Naive thymus-derived CD4-positive, alpha-beta T cell (primary cell): ENCODE measurements around the gene XNDC1N. TPM values are rescaled to one million over a fixed set of nuclear protein-coding genes. Genes with fewer than 3 reads are reported as not detected.
"Not testable (repeated sequence)": the region's sequence is repeated elsewhere in the genome, so short reads cannot be mapped to it uniquely, and the experiment has no call there.

Experiments
- ATAC-seq: fragments of 150-1000 bp; cut with Tn5 transposase; 2 replicates; pipeline ENCODE4 v1.10.0; 2021; ENCODE audit warnings: mild to moderate bottlenecking, moderate library complexity
- CTCF ChIA-PET: fragments of 350-600 bp; sonication (Branson Sonifier 250); formaldehyde crosslinking; loops from one replicate; lab custom pipeline; 2021; ENCODE audit warnings: antibody characterized with exemption; lab: Charles Lee
- POLR2A ChIA-PET: fragments of 350-600 bp; sonication (Branson Sonifier 250); formaldehyde crosslinking; loops from one replicate; lab custom pipeline; 2021; ENCODE audit warnings: antibody characterized with exemption, inconsistent platforms; lab: Charles Lee
- DNase-seq, 9 donors: peaks; one replicate each; pipeline versions ENCODE4 v3.0.0 to v3.0.0-alpha.2; 2020 to 2022; ENCODE audit warnings: mixed read lengths in 1 of 9
- H3K27ac ChIP-seq: one replicate; pipeline ENCODE4 v1.7.0; 2013; ENCODE audit warnings: mild to moderate bottlenecking, low read depth, low read length, moderate library complexity
- H3K27me3 ChIP-seq, 2 donors: one replicate each; pipeline ENCODE4 v1.7.0; 2013; ENCODE audit warnings: low read length in 2 of 2, mild to moderate bottlenecking in 2 of 2, moderate library complexity in 2 of 2; ENCODE audit not compliant: control insufficient read depth in 2 of 2, insufficient read depth in 2 of 2
- H3K36me3 ChIP-seq, 3 experiments: 1 replicate in 2 of 3; 2 replicates in 1 of 3; pipeline ENCODE4 v1.7.0; 2013; ENCODE audit warnings: low read length in 3 of 3, mild to moderate bottlenecking in 3 of 3, moderate library complexity in 1 of 3; ENCODE audit not compliant: insufficient read depth in 3 of 3, control insufficient read depth in 2 of 3
- H3K4me1 ChIP-seq, 2 donors: one replicate each; pipeline ENCODE4 v1.7.0; 2013; ENCODE audit warnings: low read length in 2 of 2, mild to moderate bottlenecking in 2 of 2, moderate library complexity in 1 of 2; ENCODE audit not compliant: control insufficient read depth in 2 of 2, insufficient read depth in 2 of 2
- H3K4me3 ChIP-seq: 2 replicates; pipeline ENCODE4 v1.7.0; 2013; ENCODE audit warnings: mild to moderate bottlenecking, low read length
- H3K9me3 ChIP-seq, 3 experiments: 1 replicate in 2 of 3; 2 replicates in 1 of 3; pipeline ENCODE4 v1.7.0; 2013; ENCODE audit warnings: low read length in 3 of 3; ENCODE audit not compliant: control insufficient read depth in 2 of 3
- H3K27ac Mint-ChIP-seq, 9 donors: one replicate each; pipeline ENCODE4 v1.8.0; 2020 to 2022; ENCODE audit warnings: mixed read lengths in 9 of 9, mild to moderate bottlenecking in 8 of 9, moderate library complexity in 5 of 9, inconsistent platforms in 2 of 9
- H3K27me3 Mint-ChIP-seq, 5 donors: one replicate each; pipeline ENCODE4 v1.8.0; 2021 to 2022; ENCODE audit warnings: mixed read lengths in 5 of 5, mild to moderate bottlenecking in 1 of 5
- H3K36me3 Mint-ChIP-seq, 5 donors: one replicate each; pipeline ENCODE4 v1.8.0; 2020 to 2022; ENCODE audit warnings: mixed read lengths in 5 of 5, mild to moderate bottlenecking in 3 of 5, inconsistent platforms in 1 of 5
- H3K4me1 Mint-ChIP-seq, 7 donors: one replicate each; pipeline ENCODE4 v1.8.0; 2020 to 2022; ENCODE audit warnings: mixed read lengths in 7 of 7, mild to moderate bottlenecking in 3 of 7, inconsistent platforms in 1 of 7
- H3K4me3 Mint-ChIP-seq, 10 donors: one replicate each; pipeline ENCODE4 v1.8.0; 2020 to 2022; ENCODE audit warnings: mild to moderate bottlenecking in 10 of 10, mixed read lengths in 10 of 10, moderate library complexity in 6 of 10, inconsistent platforms in 2 of 10
- H3K9me3 Mint-ChIP-seq, 11 donors: one replicate each; pipeline ENCODE4 v1.8.0; 2020 to 2022; ENCODE audit warnings: mixed read lengths in 11 of 11, mild to moderate bottlenecking in 4 of 11, inconsistent platforms in 1 of 11, moderate library complexity in 1 of 11
- intact Hi-C, 2 donors: fragments of 100-400 bp; cut with micrococcal nuclease; formaldehyde crosslinking; loops; one replicate each; pipeline ENCODE4 v1.15.1; 2023
- polyA plus RNA-seq, 2 donors: library from polyadenylated mRNA; unstranded; fragments of 300-500 nt; fragmentation: Illumina TruSeq; gene quantifications; one replicate each; pipeline ENCODE4 v1.2.3, GENCODE V29; 2021
- total RNA-seq, 6 experiments: library from RNA in 5 of 6; stranded (reverse) in 5 of 6; gene quantifications; 1 replicate in 5 of 6; 2 replicates in 1 of 6; pipeline ENCODE4 v1.2.3 and lab custom pipeline; 2021 to 2026

Gene XNDC1N
- total and polyA plus RNA-seq, 7 experiments from 2014 or later, result 5.0 to 27.2 (median 18.9) TPM

GRCh38 chr11:71910775-71911174 lies 17.6 kb downstream of the XNDC1N start:
- H3K4me1 Mint-ChIP-seq, result peaks cover 0 to 17% (median 0%) of the 10 kb centered on the region in 7 donors
- DNase-seq, H3K9me3 Mint-ChIP-seq, H3K4me3 Mint-ChIP-seq, intact Hi-C loops, H3K4me1 ChIP-seq, H3K4me3 ChIP-seq, ATAC-seq, CTCF ChIA-PET, H3K27ac ChIP-seq, POLR2A ChIA-PET, H3K27ac Mint-ChIP-seq, H3K9me3 ChIP-seq, H3K27me3 Mint-ChIP-seq, H3K27me3 ChIP-seq: not testable (repeated sequence)
- peaks cover 16 to 66% (median 36%) of the 10 kb centered on the region in 5 donors for H3K36me3 Mint-ChIP-seq
- H3K36me3 ChIP-seq, result peaks cover 5 to 32% (median 5%) of the 10 kb centered on the region in 3 experiments

- Histone ChIP-seq H3K4me3 (no peak overlapping the region), H3K4me1 (no peaks in the 10 kb centered on the region), H3K36me3 (peaks cover 0 to 8% (median 5%) of the 10 kb centered on the region in 3 experiments), H3K27ac (no peak overlapping the region), H3K27me3 (no peaks in the 10 kb centered on the region), H3K9me3 (no peaks in the 10 kb centered on the region)
- no peaks in the 10 kb centered on the region for H3K27me3 Mint-ChIP-seq
- peaks cover 0 to 12% (median 0%) of the 10 kb centered on the region in 7 donors for H3K4me1 Mint-ChIP-seq
- H3K27ac Mint-ChIP-seq, result no peak overlapping the region
- H3K9me3 Mint-ChIP-seq, result no peaks in the 10 kb centered on the region
- intact Hi-C loops, result no loop called here
- CTCF ChIA-PET, result no interaction called here
- DNase-seq, result no peak
- H3K4me3 Mint-ChIP-seq, result no peak overlapping the region
- H3K36me3 Mint-ChIP-seq, result peaks cover 8 to 58% (median 30%) of the 10 kb centered on the region in 5 donors
- POLR2A ChIA-PET, result no interaction called here
- no peak for ATAC-seq
Measured at GRCh38 chr11:71908218-71908617, 20.2 kb downstream of the XNDC1N start.

- H3K9me3 Mint-ChIP-seq, intact Hi-C loops, CTCF ChIA-PET, H3K9me3 ChIP-seq, H3K27ac ChIP-seq, H3K4me3 ChIP-seq, H3K4me1 Mint-ChIP-seq, POLR2A ChIA-PET, H3K4me3 Mint-ChIP-seq, H3K27me3 Mint-ChIP-seq, H3K27me3 ChIP-seq, H3K36me3 ChIP-seq, ATAC-seq, H3K27ac Mint-ChIP-seq, H3K4me1 ChIP-seq, DNase-seq: not testable (repeated sequence)
- peaks cover 5 to 48% (median 26%) of the 10 kb centered on the region in 5 donors for H3K36me3 Mint-ChIP-seq
Measured at GRCh38 chr11:71901137-71901536, 27.3 kb downstream of the XNDC1N start.

GRCh38 chr11:71895961-71896360 lies 32.4 kb downstream of the XNDC1N start:
- H3K27me3 Mint-ChIP-seq, result no peaks in the 10 kb centered on the region

GRCh38 chr11:71889181-71889872 lies 39.1 kb downstream of the XNDC1N start:
- ATAC-seq, H3K27me3 Mint-ChIP-seq, DNase-seq, H3K4me3 Mint-ChIP-seq, H3K27ac ChIP-seq, POLR2A ChIA-PET, H3K4me1 ChIP-seq, intact Hi-C loops, H3K27me3 ChIP-seq, H3K4me1 Mint-ChIP-seq, H3K4me3 ChIP-seq, H3K36me3 ChIP-seq, CTCF ChIA-PET, H3K27ac Mint-ChIP-seq, H3K9me3 ChIP-seq: not testable (repeated sequence)
- H3K36me3 Mint-ChIP-seq, result peaks cover 2 to 20% (median 10%) of the 10 kb centered on the region in 5 donors
- peaks cover 0 to 14% (median 0%) of the 10 kb centered on the region in 11 donors for H3K9me3 Mint-ChIP-seq

More at GRCh38 chr11:71895961-71896360, 32.4 kb downstream of the XNDC1N start:
- Histone ChIP-seq H3K4me3 (no peak overlapping the region), H3K27me3 (no peaks in the 10 kb centered on the region), H3K4me1 (no peaks in the 10 kb centered on the region), H3K27ac (no peak overlapping the region), H3K36me3 (no peaks in the 10 kb centered on the region), H3K9me3 (no peaks in the 10 kb centered on the region)
- Mint-ChIP-seq H3K4me3 (no peak overlapping the region), H3K36me3 (peaks cover 7 to 40% (median 30%) of the 10 kb centered on the region in 5 donors), H3K9me3 (peaks cover 0 to 14% (median 0%) of the 10 kb centered on the region in 11 donors), H3K4me1 (peaks cover 0 to 4% (median 0%) of the 10 kb centered on the region in 7 donors), H3K27ac (no peak overlapping the region)
- ChIA-PET CTCF (no interaction called here), POLR2A (no interaction called here)
- ATAC-seq (no peak), DNase-seq (no peak)
- intact Hi-C loops, result no loop called here

- POLR2A ChIA-PET, result not testable (repeated sequence)
Measured at GRCh38 chr11:71888335-71889010, 39.9 kb downstream of the XNDC1N start.

More at GRCh38 chr11:71888335-71889010, 39.9 kb downstream of the XNDC1N start:
- H3K9me3 Mint-ChIP-seq, ATAC-seq, H3K27me3 Mint-ChIP-seq, H3K9me3 ChIP-seq, H3K36me3 ChIP-seq, H3K27ac Mint-ChIP-seq, H3K4me1 Mint-ChIP-seq, CTCF ChIA-PET, H3K4me3 Mint-ChIP-seq, H3K4me3 ChIP-seq, intact Hi-C loops, H3K4me1 ChIP-seq, DNase-seq, H3K27ac ChIP-seq, H3K27me3 ChIP-seq: not testable (repeated sequence)
- H3K36me3 Mint-ChIP-seq, result peaks cover under 1 to 20% (median 4%) of the 10 kb centered on the region in 5 donors
